ENCODE results near the gene TCIRG1.
A peak's percentile ranks its signal among the peaks of the same experiment; 100 is the strongest.

Gene TCIRG1

DNA sequence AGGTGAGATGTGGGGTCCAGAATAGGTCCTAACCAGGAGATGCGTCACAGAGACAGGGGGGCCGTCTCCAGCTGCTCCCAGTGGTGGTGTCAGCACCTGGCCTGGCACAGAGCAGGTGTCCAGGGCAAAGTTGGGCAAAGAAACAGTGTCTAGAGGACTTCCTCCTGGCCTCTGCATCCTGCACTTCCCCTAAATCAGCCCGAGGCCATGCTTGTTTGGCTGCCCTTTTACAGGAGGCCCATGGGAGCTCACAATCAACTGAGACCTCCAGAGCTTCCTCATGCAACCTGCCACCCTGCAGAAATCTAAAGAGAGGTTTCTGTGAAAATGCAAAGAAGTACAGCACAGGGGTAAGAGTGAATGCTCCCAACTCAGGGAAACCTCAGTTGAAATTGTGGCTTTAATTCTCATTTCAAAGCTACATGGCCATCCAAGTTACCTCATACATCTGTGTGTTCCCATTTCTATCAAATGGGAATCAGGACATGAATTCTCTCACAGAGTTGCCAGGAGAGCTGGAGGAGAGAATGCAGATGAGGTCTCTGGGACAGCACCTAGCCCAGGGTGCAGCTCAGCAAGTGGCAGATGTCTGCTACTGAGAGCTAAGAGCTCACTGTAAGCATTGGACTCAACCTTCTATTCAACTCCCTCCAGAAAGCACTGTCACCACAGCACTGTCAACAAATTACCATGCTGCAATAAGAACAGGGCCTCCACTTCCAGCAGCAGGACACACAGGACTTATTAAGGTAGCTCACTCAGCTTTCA lies 32.6 kb downstream of the TCIRG1 start:
- Histone ChIP-seq H3K36me3 (ENCODE audit: low read length) (no peaks in the 10 kb centered on the region), H3K27ac (ENCODE audit: low read depth, low read length) (no peak overlapping the region), H3K9me3 (ENCODE audit: insufficient read depth, low read length) (no peaks in the 10 kb centered on the region), H2AFZ (ENCODE audit: low read depth, low read length, severe bottlenecking) (no peak overlapping the region), H3K79me2 (ENCODE audit: insufficient read depth, low read length) (no peaks in the 10 kb centered on the region), H4K20me1 (ENCODE audit: low read depth, low read length) (no peaks in the 10 kb centered on the region), H3K9me2 (replicated peaks; ENCODE audit: insufficient read depth, low read length) (no peaks in the 10 kb centered on the region), H3K4me3 (ENCODE audit: insufficient read depth, low read length, poor library complexity, severe bottlenecking) (no peak overlapping the region), H3F3A (ENCODE audit: insufficient read depth) (no peaks in the 10 kb centered on the region), H3K9ac (ENCODE audit: low read length) (no peak overlapping the region), H3K27me3 (ENCODE audit: low read length) (no peaks in the 10 kb centered on the region), H3K4me2 (ENCODE audit: low read depth, low read length, poor library complexity, severe bottlenecking) (no peak overlapping the region)
- TF ChIP-seq, protein P1, sequence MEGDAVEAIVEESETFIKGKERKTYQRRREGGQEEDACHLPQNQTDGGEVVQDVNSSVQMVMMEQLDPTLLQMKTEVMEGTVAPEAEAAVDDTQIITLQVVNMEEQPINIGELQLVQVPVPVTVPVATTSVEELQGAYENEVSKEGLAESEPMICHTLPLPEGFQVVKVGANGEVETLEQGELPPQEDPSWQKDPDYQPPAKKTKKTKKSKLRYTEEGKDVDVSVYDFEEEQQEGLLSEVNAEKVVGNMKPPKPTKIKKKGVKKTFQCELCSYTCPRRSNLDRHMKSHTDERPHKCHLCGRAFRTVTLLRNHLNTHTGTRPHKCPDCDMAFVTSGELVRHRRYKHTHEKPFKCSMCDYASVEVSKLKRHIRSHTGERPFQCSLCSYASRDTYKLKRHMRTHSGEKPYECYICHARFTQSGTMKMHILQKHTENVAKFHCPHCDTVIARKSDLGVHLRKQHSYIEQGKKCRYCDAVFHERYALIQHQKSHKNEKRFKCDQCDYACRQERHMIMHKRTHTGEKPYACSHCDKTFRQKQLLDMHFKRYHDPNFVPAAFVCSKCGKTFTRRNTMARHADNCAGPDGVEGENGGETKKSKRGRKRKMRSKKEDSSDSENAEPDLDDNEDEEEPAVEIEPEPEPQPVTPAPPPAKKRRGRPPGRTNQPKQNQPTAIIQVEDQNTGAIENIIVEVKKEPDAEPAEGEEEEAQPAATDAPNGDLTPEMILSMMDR (IDR thresholded peaks at IDR 0.05; ENCODE audit: insufficient read depth, low read length, poor library complexity, severe bottlenecking), result no peak
- no peak for TF ChIP-seq EZH2phosphoT487 (conservative IDR thresholded peaks at IDR 0.05; ENCODE audit: low read length)

DNA sequence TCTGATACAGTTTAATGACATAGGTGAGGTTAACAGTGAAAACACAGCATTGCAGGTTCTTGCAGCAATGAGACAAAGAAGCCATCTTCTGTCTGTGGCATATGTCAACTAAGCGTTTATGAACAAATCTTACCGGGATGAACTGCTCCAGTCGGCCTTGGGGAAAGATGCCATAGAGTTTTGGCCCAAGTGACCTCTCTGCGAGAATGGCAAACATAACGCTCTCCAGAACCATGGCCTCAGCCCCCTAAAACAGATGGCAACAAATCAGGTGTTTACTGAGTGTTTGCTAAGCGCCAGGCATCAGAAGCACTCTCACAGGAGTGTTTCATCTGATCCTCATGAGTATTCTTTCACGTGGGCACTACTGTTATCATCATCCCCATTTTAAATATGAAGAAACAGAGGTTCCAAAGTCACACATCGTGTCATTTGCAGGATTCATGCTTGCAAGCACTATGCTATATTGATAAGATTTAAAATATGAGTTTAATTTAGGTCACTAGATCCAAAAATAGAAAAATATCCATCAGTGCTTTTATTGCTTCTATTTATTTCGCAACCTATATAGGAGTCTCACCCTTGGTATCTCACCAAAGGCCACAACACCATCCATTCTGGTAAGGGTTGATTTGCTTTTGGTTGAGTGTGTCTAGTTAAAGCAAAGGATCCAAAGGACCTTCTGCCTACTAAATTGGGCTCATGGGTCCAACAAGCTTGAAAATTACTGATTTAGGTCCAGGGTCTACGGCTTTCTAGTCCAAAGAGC lies 35.9 kb downstream of the TCIRG1 start:
- no peaks in the 10 kb centered on the region for H3K36me3 ChIP-seq (ENCODE audit: low read length)
- no peak overlapping the region for H3K4me2 ChIP-seq (ENCODE audit: low read depth, low read length, poor library complexity, severe bottlenecking)
- no peaks in the 10 kb centered on the region for H3K27me3 ChIP-seq (ENCODE audit: low read length)
- H3K4me3 ChIP-seq (ENCODE audit: insufficient read depth, low read length, poor library complexity, severe bottlenecking), result no peak overlapping the region
- H3K27ac ChIP-seq (ENCODE audit: low read depth, low read length), result no peak overlapping the region
- H3K9me3 ChIP-seq (ENCODE audit: insufficient read depth, low read length), result no peaks in the 10 kb centered on the region
- H4K20me1 ChIP-seq (ENCODE audit: low read depth, low read length), result no peaks in the 10 kb centered on the region
- H3K9ac ChIP-seq (ENCODE audit: low read length), result no peak overlapping the region
- no peak for TF ChIP-seq EZH2phosphoT487 (conservative IDR thresholded peaks at IDR 0.05; ENCODE audit: low read length)
- TF ChIP-seq, protein P1 (IDR thresholded peaks at IDR 0.05; ENCODE audit: insufficient read depth, low read length, poor library complexity, severe bottlenecking), result no peak
- no peaks in the 10 kb centered on the region for H3F3A ChIP-seq (ENCODE audit: insufficient read depth)
- H2AFZ ChIP-seq (ENCODE audit: low read depth, low read length, severe bottlenecking), result no peak overlapping the region
- no peaks in the 10 kb centered on the region for H3K79me2 ChIP-seq (ENCODE audit: insufficient read depth, low read length)
- H3K9me2 ChIP-seq (replicated peaks; ENCODE audit: insufficient read depth, low read length), result no peaks in the 10 kb centered on the region

DNA sequence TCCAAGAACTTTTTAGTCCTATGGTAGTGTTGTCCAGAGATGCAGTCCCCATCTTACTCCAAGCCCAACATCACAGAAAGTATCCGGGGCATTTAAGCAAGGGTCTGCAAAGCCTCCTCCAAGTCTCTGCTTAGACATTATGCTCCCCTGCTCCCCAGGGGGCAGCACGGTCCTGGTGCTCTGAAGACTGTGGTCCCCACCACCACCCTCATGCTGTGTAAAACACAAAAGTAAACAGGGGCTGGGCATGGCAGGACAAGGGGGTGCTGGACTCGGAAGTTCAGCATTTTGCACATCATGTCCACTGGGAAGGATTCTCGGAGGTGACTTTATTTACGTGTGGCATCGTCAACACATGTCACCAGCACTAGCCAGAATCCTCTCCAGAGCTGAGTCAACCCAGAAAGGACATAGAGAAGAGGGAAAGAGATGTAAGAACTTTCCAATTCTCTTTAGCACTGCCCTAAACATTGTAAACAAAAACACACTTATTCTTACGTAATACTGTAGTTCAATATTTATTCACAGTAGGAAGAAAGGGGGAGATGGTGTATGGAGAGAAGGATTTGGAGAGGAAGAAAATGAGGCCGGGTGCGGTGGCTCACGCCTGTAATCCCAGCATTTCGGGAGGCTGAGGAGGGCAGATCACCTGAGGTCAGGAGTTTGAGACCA lies 37.7 kb downstream of the TCIRG1 start:
- no peaks in the 10 kb centered on the region for H3K9me3 ChIP-seq (ENCODE audit: insufficient read depth, low read length)
- no peak overlapping the region for H3K4me2 ChIP-seq (ENCODE audit: low read depth, low read length, poor library complexity, severe bottlenecking)
- H3K9me2 ChIP-seq (replicated peaks; ENCODE audit: insufficient read depth, low read length), result no peaks in the 10 kb centered on the region
- H3K27ac ChIP-seq (ENCODE audit: low read depth, low read length), result no peak overlapping the region
- no peaks in the 10 kb centered on the region for H3K27me3 ChIP-seq (ENCODE audit: low read length)
- no peak overlapping the region for H3K4me3 ChIP-seq (ENCODE audit: insufficient read depth, low read length, poor library complexity, severe bottlenecking)
- H3F3A ChIP-seq (ENCODE audit: insufficient read depth), result no peaks in the 10 kb centered on the region
- no peak overlapping the region for H2AFZ ChIP-seq (ENCODE audit: low read depth, low read length, severe bottlenecking)
- no peaks in the 10 kb centered on the region for H4K20me1 ChIP-seq (ENCODE audit: low read depth, low read length)
- H3K36me3 ChIP-seq (ENCODE audit: low read length), result no peaks in the 10 kb centered on the region
- no peak overlapping the region for H3K9ac ChIP-seq (ENCODE audit: low read length)
- H3K79me2 ChIP-seq (ENCODE audit: insufficient read depth, low read length), result no peaks in the 10 kb centered on the region
- TF ChIP-seq, protein P1 (IDR thresholded peaks at IDR 0.05; ENCODE audit: insufficient read depth, low read length, poor library complexity, severe bottlenecking), result peak; percentile 17
- no peak for TF ChIP-seq EZH2phosphoT487 (conservative IDR thresholded peaks at IDR 0.05; ENCODE audit: low read length)

All from SU-DHL-6 (cell line).